HG03575 (cell line): ENCODE results near the gene NOL6.
"Not testable (repeated sequence)": the region's sequence is repeated elsewhere in the genome, so short reads cannot be mapped to it uniquely, and the experiment has no call there.

Experiments
- ATAC-seq: cut with Tn5 transposase; IDR thresholded peaks from one replicate; pipeline ENCODE4 v1.9.1; 2021; ENCODE audit not compliant: unreplicated experiment, insufficient number of reproducible peaks, low FRiP score; ENCODE audit errors: extremely low read depth

NOL6 gene

GRCh38 chr9:33438926-33439680 lies 34.6 kb downstream of the NOL6 start:
- no peak for ATAC-seq

GRCh38 chr9:33437898-33438297 lies 35.8 kb downstream of the NOL6 start:
- no peak for ATAC-seq

GRCh38 chr9:33437205-33437604 lies 36.5 kb downstream of the NOL6 start:
- ATAC-seq: no peak

- ATAC-seq: no peak
Observed at GRCh38 chr9:33436445-33436844, 37.3 kb downstream of the NOL6 start.

GRCh38 chr9:33435821-33436277 lies 37.9 kb downstream of the NOL6 start:
- ATAC-seq: no peak

- no peak for ATAC-seq
Observed at GRCh38 chr9:33434317-33435105, 39.2 kb downstream of the NOL6 start.

DNA sequence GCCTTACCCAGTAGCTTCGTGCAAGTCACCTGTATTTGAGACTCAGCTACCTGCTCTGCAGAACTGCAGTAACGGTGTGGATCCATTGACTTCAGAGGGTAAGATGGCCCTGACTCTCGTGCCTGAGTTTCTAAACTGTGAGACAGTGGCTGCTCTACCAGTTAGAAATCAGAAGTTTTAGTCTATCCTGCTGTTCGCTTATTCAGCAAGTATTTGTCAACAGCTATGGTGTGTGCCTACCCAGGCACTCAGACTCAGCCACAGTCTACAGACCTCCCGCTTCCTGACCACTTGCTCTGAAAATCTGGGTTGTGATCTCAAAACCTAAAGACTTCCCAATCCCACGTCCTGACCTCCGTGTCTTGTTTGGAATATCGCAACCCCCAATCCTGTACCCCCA lies 39.9 kb downstream of the NOL6 start:
- no peak for ATAC-seq

- ATAC-seq: no peak
Observed at GRCh38 chr9:33431420-33431819, 42.3 kb downstream of the NOL6 start.

DNA sequence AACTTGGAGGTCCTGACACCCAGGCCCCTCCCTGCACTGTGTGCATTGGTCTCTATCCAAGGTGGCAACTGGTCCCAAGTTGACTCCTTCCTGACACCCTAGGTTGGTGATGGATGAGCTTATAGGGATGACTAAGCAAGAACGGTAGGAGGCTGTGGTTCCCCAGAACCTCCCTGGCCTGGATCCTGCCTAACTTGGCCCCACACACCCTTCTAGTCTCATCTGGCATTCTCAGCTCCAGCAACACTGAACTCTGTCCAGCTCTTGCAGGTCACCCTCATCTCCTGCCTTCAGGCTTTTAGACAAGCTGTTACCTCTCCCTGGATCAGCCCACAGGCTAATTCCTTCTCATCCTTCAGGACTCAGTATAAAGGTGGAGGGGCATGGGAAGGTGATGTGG lies 42.8 kb downstream of the NOL6 start:
- no peak for ATAC-seq

DNA sequence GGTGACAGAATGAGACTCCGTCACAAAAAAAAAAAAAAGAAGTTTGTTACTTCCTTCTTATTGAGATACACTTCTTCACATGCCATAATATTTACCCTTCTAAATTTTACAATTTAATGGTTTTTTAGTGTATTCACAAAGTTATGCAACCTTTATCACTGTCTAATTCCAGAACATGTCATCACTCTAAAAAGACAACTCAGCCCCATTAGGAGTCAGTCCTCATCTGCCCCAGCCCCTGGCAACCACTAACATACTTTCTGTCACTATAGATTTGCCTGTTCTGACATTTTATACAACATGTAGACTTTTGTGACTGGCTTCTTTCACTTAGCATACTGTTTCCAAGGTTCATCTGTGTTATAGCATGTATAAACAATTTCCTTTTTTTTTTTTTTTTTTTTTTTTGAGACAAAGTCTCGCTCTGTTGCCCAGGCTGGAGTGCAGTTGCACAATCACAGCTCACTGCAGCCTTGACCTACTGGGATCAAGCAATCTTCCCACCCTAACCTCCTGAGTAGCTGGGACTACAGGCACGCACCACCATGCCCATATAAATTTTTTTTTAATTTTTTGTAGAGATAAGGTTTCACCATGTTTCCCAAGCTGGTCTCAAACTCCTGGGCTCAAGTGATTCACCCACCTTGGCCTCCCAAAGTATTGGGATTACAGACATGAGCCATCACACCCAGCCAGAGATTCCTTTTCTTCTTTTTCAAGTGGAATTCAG lies 44.3 kb downstream of the NOL6 start:
- ATAC-seq: no peak

- ATAC-seq: no peak
Observed at GRCh38 chr9:33426843-33427293, 46.9 kb downstream of the NOL6 start.

- ATAC-seq: no peak
Observed at GRCh38 chr9:33425128-33425533, 48.6 kb downstream of the NOL6 start.

GRCh38 chr9:33424492-33424891 lies 49.2 kb downstream of the NOL6 start:
- not testable (repeated sequence) for ATAC-seq

DNA sequence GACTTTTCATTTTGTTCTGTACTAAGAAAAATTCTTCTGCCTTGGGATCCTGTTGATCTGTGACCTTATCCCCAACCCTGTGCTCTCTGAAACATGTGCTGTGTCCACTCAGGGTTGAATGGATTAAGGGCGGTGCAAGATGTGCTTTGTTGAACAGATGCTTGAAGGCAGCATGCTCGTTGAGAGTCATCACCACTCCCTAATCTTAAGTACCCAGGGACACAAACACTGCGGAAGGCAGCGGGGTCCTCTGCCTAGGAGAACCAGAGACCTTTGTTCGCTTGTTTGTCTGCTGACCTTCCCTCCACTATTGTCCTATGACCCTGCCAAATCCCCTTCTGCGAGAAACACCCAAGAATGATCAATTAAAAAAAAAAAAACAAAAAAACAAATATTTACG lies 49.7 kb downstream of the NOL6 start:
- ATAC-seq: not testable (repeated sequence)

GRCh38 chr9:33419708-33420303 lies 53.9 kb downstream of the NOL6 start:
- no peak for ATAC-seq

DNA sequence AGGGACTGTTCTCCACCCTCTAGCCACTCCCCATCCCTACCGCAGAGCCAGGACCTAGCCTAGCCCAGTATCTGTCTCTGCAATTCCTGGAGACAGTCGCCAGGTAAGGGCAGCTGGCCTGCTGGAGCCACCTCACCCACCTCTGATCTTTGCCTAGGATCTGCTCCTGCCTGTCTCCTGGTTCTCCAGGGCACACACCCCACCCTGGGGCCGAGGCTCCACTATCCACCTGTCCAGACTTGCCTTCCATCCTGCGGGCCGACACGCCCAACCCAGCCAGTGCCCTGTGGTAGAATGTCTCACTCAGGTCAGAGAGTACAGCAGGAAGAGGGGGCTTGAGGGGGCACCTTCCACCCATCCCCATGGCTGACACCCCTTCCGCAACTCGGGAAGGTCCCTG lies 55.6 kb downstream of the NOL6 start:
- ATAC-seq: no peak

DNA sequence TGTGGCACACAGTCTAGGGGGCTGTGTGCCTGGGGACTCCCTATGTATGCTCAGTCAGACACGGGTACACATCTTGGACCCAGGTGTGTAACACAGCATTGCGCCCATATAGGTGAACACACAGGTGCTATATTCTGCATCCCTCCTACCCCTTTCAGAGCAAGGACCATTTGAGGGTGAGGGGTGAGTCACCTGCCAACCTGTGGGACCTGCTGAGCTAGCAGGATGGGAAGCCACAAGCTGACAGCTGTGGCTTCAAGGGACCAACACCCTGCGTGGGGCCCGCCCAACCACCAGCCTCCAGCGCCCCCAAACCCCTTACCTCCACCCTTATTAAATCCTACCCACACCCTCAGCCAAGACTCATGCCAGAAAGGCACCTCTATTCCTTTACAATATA lies 56.7 kb downstream of the NOL6 start:
- ATAC-seq: no peak

GRCh38 chr9:33415501-33416038 lies 58.2 kb downstream of the NOL6 start:
- no peak for ATAC-seq

GRCh38 chr9:33414889-33415500 lies 58.7 kb downstream of the NOL6 start:
- ATAC-seq: no peak
